Ovary (tissue), 9 donors: ENCODE data around the gene TRPM5. TPM values are rescaled to one million over a fixed set of nuclear protein-coding genes. Genes with fewer than 3 reads are reported as not detected.

Experiments used
- DNase-seq, 5 donors: peaks; one replicate each; pipeline ENCODE4 v3.0.0-alpha.2; 2019 to 2020
- H3K27ac ChIP-seq, 2 donors: fragments of 200-600 bp; one replicate each; pipeline versions ENCODE4 v1.5.1 to v1.8.0; 2019 to 2022
- H3K27me3 ChIP-seq: fragments of 200-600 bp; one replicate; pipeline ENCODE4 v1.8.0; 2022
- H3K36me3 ChIP-seq: fragments of 200-600 bp; sonication (generic); one replicate; pipeline ENCODE4 v1.5.1; 2019
- H3K4me1 ChIP-seq: one replicate; pipeline ENCODE4 v1.8.1; 2013; ENCODE audit warnings: mild to moderate bottlenecking, moderate library complexity; ENCODE audit not compliant: insufficient read depth
- H3K4me3 ChIP-seq: fragments of 200-600 bp; sonication (generic); one replicate; pipeline ENCODE4 v1.5.1; 2017
- H3K9me3 ChIP-seq, 2 donors: fragments of 200-600 bp in 1 of 2; sonication (generic) in 1 of 2; one replicate each; pipeline versions ENCODE4 v1.5.1 to v1.8.1; 2013 to 2019; ENCODE audit warnings: mild to moderate bottlenecking in 1 of 2, moderate library complexity in 1 of 2
- CTCF ChIP-seq, 3 donors: fragments of 450-650 bp in 2 of 3; fragments of 200-600 bp in 1 of 3; IDR thresholded peaks; one replicate each; pipeline versions ENCODE4 v1.5.1 to v1.8.0; 2016 to 2022; ENCODE audit warnings: antibody characterized with exemption in 3 of 3, mild to moderate bottlenecking in 1 of 3
- EP300 ChIP-seq: sonication (generic); formaldehyde crosslinking; IDR thresholded peaks from one replicate; pipeline ENCODE4 v1.6.1; 2017; ENCODE audit warnings: antibody characterized with exemption
- POLR2A ChIP-seq: fragments of 450-650 bp; IDR thresholded peaks from one replicate; pipeline ENCODE4 v1.6.1; 2017; ENCODE audit warnings: antibody characterized with exemption, mild to moderate bottlenecking, moderate library complexity
- WGBS, 3 donors: extraction: QIAGEN DNeasy Blood & Tissue Kit in 1 of 3; methylation state at CpG; one replicate each; pipeline versions ENCODE4 v1.1.5 to v1.1.7; 2013 to 2017; 5-methylcytosine and 5-hydroxymethylcytosine counted together
- intact Hi-C, 4 donors: fragments of 100-400 bp; cut with DNase I; formaldehyde crosslinking; loops; one replicate each; pipeline versions ENCODE4 v1.11.0 to v1.15.1; 2022 to 2023
- polyA plus RNA-seq, 2 donors: library from polyadenylated mRNA; stranded (reverse); fragments of 200-250 nt in 1 of 2; fragments of 350-450 nt in 1 of 2; fragmentation: Illumina TruSeq in 1 of 2; extraction: RNeasy Lipid Tissue Mini Kit (QIAGEN cat#74804) in 1 of 2; gene quantifications; one replicate each; pipeline ENCODE4 v1.2.3, GENCODE V29; 2013 to 2014
- total RNA-seq, 7 donors: library from RNA; depleted of rRNA in 2 of 7; stranded (reverse); fragments of >200 nt in 2 of 7; fragmentation: NEBNext Ultra II Directional in 3 of 7; extraction: Animal tissue kit (Norgen Biotek cat#: 25700) in 3 of 7; gene quantifications; one replicate each; pipeline versions ENCODE4 v1.1.0 to v1.2.4, GENCODE V29; 2016 to 2023
- donor health status: DM: no; HTN: no; CAD: no; lungs with moderate emphysema.
- donor health status: DM: no; HTN: no; CAD: no.
- donor health status: Bipolar disorder and iron deficiency.
- donor health status: DM: yes; HTN: yes; CAD: no.
- donor health status: DM: no; HTN: no; CAD: no.
- donor health status: DM: yes; HTN: yes; CAD: no.

The TRPM5 gene
- total and polyA plus RNA-seq, 9 donors: 0.05 to 0.11 (median 0.08) TPM; not detected in 6

- Histone ChIP-seq H3K27me3 (no peaks in the 10 kb centered on the region), H3K4me3 (no peak overlapping the region), H3K36me3 (no peaks in the 10 kb centered on the region), H3K27ac (no peak overlapping the region), H3K4me1 (no peaks in the 10 kb centered on the region), H3K9me3 (no peaks in the 10 kb centered on the region)
- peak in 1 of 5 donors; percentile 1 for DNase-seq
- 73 to 84% (median 74%) methylated on average over 11 of the region's 11 CpGs for WGBS, 3 donors
- no peak for TF ChIP-seq POLR2A
- no peak for TF ChIP-seq EP300
- no peak for TF ChIP-seq CTCF (IDR thresholded peaks at IDR 0.05)
- intact Hi-C loops: no loop called here
These were observed 9.6 kb downstream of the TRPM5 start for GRCh38 chr11:2434506-2435255.

- Histone ChIP-seq H3K9me3 (no peaks in the 10 kb centered on the region), H3K4me3 (no peak overlapping the region), H3K27ac (no peak overlapping the region), H3K27me3 (no peaks in the 10 kb centered on the region), H3K4me1 (no peaks in the 10 kb centered on the region), H3K36me3 (no peaks in the 10 kb centered on the region)
- intact Hi-C loops: no loop called here
- no peak for TF ChIP-seq POLR2A
- no peak for TF ChIP-seq CTCF (IDR thresholded peaks at IDR 0.05)
- no peak for TF ChIP-seq EP300
- DNase-seq: peak in 1 of 5 donors; percentile 5
- 79 to 88% (median 82%) methylated on average over 8 of the region's 8 CpGs for WGBS, 3 donors
These were observed 10.3 kb downstream of the TRPM5 start for GRCh38 chr11:2434008-2434407.

GRCh38 chr11:2433106-2433925 lies 11.0 kb downstream of the TRPM5 start:
- no peaks in the 10 kb centered on the region for H3K36me3 ChIP-seq
- DNase-seq: peak in 1 of 5 donors; percentile 7
- H3K4me3 ChIP-seq: no peak overlapping the region
- no peaks in the 10 kb centered on the region for H3K27me3 ChIP-seq
- TF ChIP-seq EP300: no peak
- H3K9me3 ChIP-seq: no peaks in the 10 kb centered on the region
- 81 to 85% (median 83%) methylated on average over 22 of the region's 22 CpGs for WGBS, 3 donors
- H3K4me1 ChIP-seq: no peaks in the 10 kb centered on the region
- H3K27ac ChIP-seq: no peak overlapping the region
- intact Hi-C loops: no loop called here

GRCh38 chr11:2432628-2433071 lies 11.7 kb downstream of the TRPM5 start:
- 89 to 91% (median 89%) methylated on average over 5 to 13 of the region's 13 CpGs for WGBS, 3 donors

More at GRCh38 chr11:2432628-2433071, 11.7 kb downstream of the TRPM5 start:
- H3K9me3 ChIP-seq: no peaks in the 10 kb centered on the region
- no peak for TF ChIP-seq CTCF (IDR thresholded peaks at IDR 0.05)
- TF ChIP-seq EP300: no peak
- TF ChIP-seq POLR2A: no peak
- peak in 1 of 5 donors; percentile 6 for DNase-seq
- H3K27ac ChIP-seq: no peak overlapping the region
- no peak overlapping the region for H3K4me3 ChIP-seq
- no peaks in the 10 kb centered on the region for H3K4me1 ChIP-seq
- intact Hi-C loops: no loop called here
- no peaks in the 10 kb centered on the region for H3K36me3 ChIP-seq
- H3K27me3 ChIP-seq: no peaks in the 10 kb centered on the region
